Ishikawa (cell line): ENCODE measurements around the gene CCNK.

Experiments used
- CEBPB ChIP-seq: IDR thresholded peaks from 2 replicates; pipeline ENCODE4 v1.6.1; 2012
- CREB1 ChIP-seq: IDR thresholded peaks from 2 replicates; pipeline ENCODE4 v1.6.1; 2012; ENCODE audit warnings: low read depth
- EGR1 ChIP-seq: IDR thresholded peaks from 2 replicates; pipeline ENCODE4 v1.6.1; 2012
- EP300 ChIP-seq: IDR thresholded peaks from 2 replicates; pipeline ENCODE4 v1.6.1; 2012; ENCODE audit warnings: borderline replicate concordance
- FOXM1 ChIP-seq: IDR thresholded peaks from 2 replicates; pipeline ENCODE4 v1.6.1; 2012; ENCODE audit warnings: low read depth, borderline replicate concordance
- NFIC ChIP-seq: IDR thresholded peaks from 2 replicates; pipeline ENCODE4 v1.6.1; 2012
- TCF12 ChIP-seq: IDR thresholded peaks from 2 replicates; pipeline ENCODE4 v1.6.1; 2012; ENCODE audit warnings: low read depth
- YY1 ChIP-seq: IDR thresholded peaks from 2 replicates; pipeline ENCODE4 v1.6.1; 2012; ENCODE audit warnings: low read depth
- TF ChIP-seq, protein P1 (sequence below): IDR thresholded peaks from 2 replicates; pipeline ENCODE4 v1.6.1; 2012
- TF ChIP-seq, protein P2 (sequence below): IDR thresholded peaks from 2 replicates; pipeline ENCODE4 v1.6.1; 2012; ENCODE audit warnings: low read depth, mild to moderate bottlenecking

DNA sequence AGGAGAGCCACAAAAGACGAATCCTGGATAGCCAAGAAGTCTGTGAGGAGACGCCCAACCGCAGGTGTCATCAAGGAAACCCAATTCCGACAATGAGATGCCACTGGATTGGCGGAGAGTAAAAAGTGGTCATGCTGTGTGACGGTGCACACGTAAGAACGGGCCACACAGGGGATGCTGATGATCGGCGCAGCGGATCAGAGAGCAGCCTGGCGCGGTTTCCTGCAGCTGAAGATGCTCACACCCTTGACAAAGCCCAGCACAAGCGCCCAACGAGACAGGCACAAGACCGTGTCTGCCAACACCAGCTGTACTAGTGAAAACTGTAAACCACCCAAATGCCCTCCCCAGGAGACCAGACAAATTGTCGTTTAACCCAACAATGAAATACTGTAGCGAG, 67.0 kb downstream of the CCNK start:
- no peak for TF ChIP-seq NFIC
- TF ChIP-seq CREB1 = no peak
- TF ChIP-seq EGR1 = no peak
- TF ChIP-seq, protein P1, sequence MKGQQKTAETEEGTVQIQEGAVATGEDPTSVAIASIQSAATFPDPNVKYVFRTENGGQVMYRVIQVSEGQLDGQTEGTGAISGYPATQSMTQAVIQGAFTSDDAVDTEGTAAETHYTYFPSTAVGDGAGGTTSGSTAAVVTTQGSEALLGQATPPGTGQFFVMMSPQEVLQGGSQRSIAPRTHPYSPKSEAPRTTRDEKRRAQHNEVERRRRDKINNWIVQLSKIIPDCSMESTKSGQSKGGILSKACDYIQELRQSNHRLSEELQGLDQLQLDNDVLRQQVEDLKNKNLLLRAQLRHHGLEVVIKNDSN = no peak
- TF ChIP-seq FOXM1 = no peak
- no peak for TF ChIP-seq TCF12
- TF ChIP-seq, protein P2, sequence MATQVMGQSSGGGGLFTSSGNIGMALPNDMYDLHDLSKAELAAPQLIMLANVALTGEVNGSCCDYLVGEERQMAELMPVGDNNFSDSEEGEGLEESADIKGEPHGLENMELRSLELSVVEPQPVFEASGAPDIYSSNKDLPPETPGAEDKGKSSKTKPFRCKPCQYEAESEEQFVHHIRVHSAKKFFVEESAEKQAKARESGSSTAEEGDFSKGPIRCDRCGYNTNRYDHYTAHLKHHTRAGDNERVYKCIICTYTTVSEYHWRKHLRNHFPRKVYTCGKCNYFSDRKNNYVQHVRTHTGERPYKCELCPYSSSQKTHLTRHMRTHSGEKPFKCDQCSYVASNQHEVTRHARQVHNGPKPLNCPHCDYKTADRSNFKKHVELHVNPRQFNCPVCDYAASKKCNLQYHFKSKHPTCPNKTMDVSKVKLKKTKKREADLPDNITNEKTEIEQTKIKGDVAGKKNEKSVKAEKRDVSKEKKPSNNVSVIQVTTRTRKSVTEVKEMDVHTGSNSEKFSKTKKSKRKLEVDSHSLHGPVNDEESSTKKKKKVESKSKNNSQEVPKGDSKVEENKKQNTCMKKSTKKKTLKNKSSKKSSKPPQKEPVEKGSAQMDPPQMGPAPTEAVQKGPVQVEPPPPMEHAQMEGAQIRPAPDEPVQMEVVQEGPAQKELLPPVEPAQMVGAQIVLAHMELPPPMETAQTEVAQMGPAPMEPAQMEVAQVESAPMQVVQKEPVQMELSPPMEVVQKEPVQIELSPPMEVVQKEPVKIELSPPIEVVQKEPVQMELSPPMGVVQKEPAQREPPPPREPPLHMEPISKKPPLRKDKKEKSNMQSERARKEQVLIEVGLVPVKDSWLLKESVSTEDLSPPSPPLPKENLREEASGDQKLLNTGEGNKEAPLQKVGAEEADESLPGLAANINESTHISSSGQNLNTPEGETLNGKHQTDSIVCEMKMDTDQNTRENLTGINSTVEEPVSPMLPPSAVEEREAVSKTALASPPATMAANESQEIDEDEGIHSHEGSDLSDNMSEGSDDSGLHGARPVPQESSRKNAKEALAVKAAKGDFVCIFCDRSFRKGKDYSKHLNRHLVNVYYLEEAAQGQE = no peak
- no peak for TF ChIP-seq CEBPB
- no peak for TF ChIP-seq YY1
- no peak for TF ChIP-seq EP300
